GM12878 (cell line): Measurements from ENCODE around the gene CHST2. TPM values are rescaled to one million over a fixed set of nuclear protein-coding genes. Genes with fewer than 3 reads are reported as not detected.

Experiments
- ATAC-seq: fragments of 200-7000 bp; cut with Tn5 transposase; 3 replicates; pipeline ENCODE4 v1.9.1; 2020; ENCODE audit warnings: mild to moderate bottlenecking, moderate library complexity
- BruUV-seq: library from RNA; stranded (reverse); fragments of 400-500 nt; replicated peaks from 2 replicates; lab custom pipeline; 2021; lab: Mats Ljungman, UMichigan
- CTCF ChIA-PET: fragments of 300-600 bp; sonication (Branson Sonifier 250); formaldehyde crosslinking; extraction: SDS; loops from one replicate; lab custom pipeline; 2021; ENCODE audit warnings: inconsistent platforms; lab: Yijun Ruan, JAX
- POLR2A ChIA-PET: fragments of 350-600 bp; formaldehyde crosslinking; extraction: SDS; loops from one replicate; lab custom pipeline; 2021; ENCODE audit warnings: inconsistent platforms; lab: Charles Lee
- RAD21 ChIA-PET: fragments of 300-600 bp; sonication (Branson Sonifier 250); formaldehyde crosslinking; loops from one replicate; lab custom pipeline; 2023; ENCODE audit warnings: antibody characterized with exemption; ENCODE audit not compliant: unreplicated experiment; lab: Charles Lee
- SMC1A ChIA-PET: fragments of 300-600 bp; sonication (Branson Sonifier 250); formaldehyde crosslinking; loops from one replicate; lab custom pipeline; 2023; ENCODE audit not compliant: unreplicated experiment, uncharacterized antibody; lab: Charles Lee
- DNase-seq: peaks from one replicate; pipeline ENCODE4 v3.0.0-alpha.2; 2011; ENCODE audit warnings: low read depth, low spot score
- FAIRE-seq: peaks from 3 replicates; lab custom pipeline; 2011; peaks lifted over from hg19 to GRCh38; lab: Jason Lieb, UNC
- H2AFZ ChIP-seq: 2 replicates; pipeline ENCODE4 v1.6.0; 2011; ENCODE audit warnings: low read depth, low read length, control low read depth; ENCODE audit not compliant: control insufficient read depth
- H3K27ac ChIP-seq: 2 replicates; pipeline ENCODE4 v1.5.1; 2011; ENCODE audit warnings: control low read depth; ENCODE audit not compliant: control insufficient read depth, insufficient read depth
- H3K27me3 ChIP-seq, 2 experiments: replicated peaks in 1 of 2; 2 replicates each; pipeline versions ENCODE4 v1.6.0 to v1.6.1; 2011; ENCODE audit warnings: low read length in 1 of 2; ENCODE audit not compliant: control insufficient read depth in 2 of 2, insufficient read depth in 2 of 2
- H3K36me3 ChIP-seq, 2 experiments: 2 replicates each; pipeline ENCODE4 v1.5.1; 2011; ENCODE audit warnings: low read length in 1 of 2; ENCODE audit not compliant: control insufficient read depth in 2 of 2, insufficient read depth in 2 of 2
- H3K4me1 ChIP-seq: 2 replicates; pipeline ENCODE4 v1.6.1; 2011; ENCODE audit warnings: mild to moderate bottlenecking, low read length, moderate library complexity, mixed read lengths; ENCODE audit not compliant: control insufficient read depth, insufficient read depth
- H3K4me2 ChIP-seq: 2 replicates; pipeline ENCODE4 v1.6.0; 2011; ENCODE audit warnings: control low read depth; ENCODE audit not compliant: control insufficient read depth, insufficient read depth
- H3K4me3 ChIP-seq: fragments of 200-600 bp; sonication (generic); 2 replicates; pipeline ENCODE4 v1.5.1; 2016
- H3K79me2 ChIP-seq: 2 replicates; pipeline ENCODE4 v1.6.0; 2011; ENCODE audit warnings: low read length; ENCODE audit not compliant: control insufficient read depth, insufficient read depth
- H3K9ac ChIP-seq: 2 replicates; pipeline ENCODE4 v1.8.0; 2011; ENCODE audit warnings: low read length, control low read depth, mixed read lengths; ENCODE audit not compliant: control insufficient read depth, insufficient read depth
- H3K9me3 ChIP-seq: replicated peaks from 3 replicates; pipeline ENCODE4 v1.5.1; 2011; ENCODE audit warnings: mild to moderate bottlenecking, low read length; ENCODE audit not compliant: control insufficient read depth, insufficient read depth
- H4K20me1 ChIP-seq: 2 replicates; pipeline ENCODE4 v1.6.0; 2011; ENCODE audit not compliant: control insufficient read depth, insufficient read depth
- GABPA ChIP-seq: IDR thresholded peaks from 2 replicates; pipeline ENCODE4 v1.6.1; 2014; ENCODE audit warnings: antibody characterized with exemption, low read depth, mild to moderate bottlenecking, inconsistent platforms
- NR2C2 ChIP-seq: IDR thresholded peaks from 2 replicates; pipeline ENCODE4 v1.6.1; 2011; ENCODE audit warnings: borderline replicate concordance, low read depth; ENCODE audit not compliant: control insufficient read depth, insufficient read length
- PAX8 ChIP-seq: fragments of 450-650 bp; IDR thresholded peaks from 2 replicates; pipeline ENCODE4 v1.6.1; 2017; ENCODE audit warnings: mild to moderate bottlenecking, moderate library complexity
- SREBF1 ChIP-seq: IDR thresholded peaks from 2 replicates; pipeline ENCODE4 v1.6.1; 2012; ENCODE audit warnings: mild to moderate bottlenecking, low read length
- STAT3 ChIP-seq: IDR thresholded peaks from 2 replicates; pipeline ENCODE4 v1.6.1; 2011; ENCODE audit warnings: low read depth, low read length, improper control_type of control experiment
- TAF1 ChIP-seq: IDR thresholded peaks from 2 replicates; pipeline ENCODE4 v1.6.1; 2011; ENCODE audit warnings: mild to moderate bottlenecking, low read depth, low read length, borderline replicate concordance
- TCF12 ChIP-seq: IDR thresholded peaks from 2 replicates; pipeline ENCODE4 v1.6.1; 2011; ENCODE audit warnings: low read depth, mild to moderate bottlenecking, low read length
- WGBS: methylation state at CpG from one replicate; pipeline ENCODE4 v1.1.6; 2016; ENCODE audit warnings: low lambda C conversion rate; ENCODE audit not compliant: insufficient replicate concordance, insufficient coverage; ENCODE audit errors: missing lambda C conversion rate; 5-methylcytosine and 5-hydroxymethylcytosine counted together
- in situ Hi-C: fragments of 300-500 bp; cut with MboI; formaldehyde crosslinking; loops from 9 replicates; pipeline ENCODE4 v1.14.3; 2018; ENCODE audit warnings: mixed read lengths
- intact Hi-C: fragments of 100-400 bp; cut with micrococcal nuclease; formaldehyde crosslinking; loops from one replicate; pipeline ENCODE4 v1.14.2; 2022; ENCODE audit not compliant: unreplicated experiment
- polyA plus RNA-seq, 11 experiments: library from polyadenylated mRNA; depleted of rRNA in 4 of 11; unstranded in 6 of 11; stranded (reverse) in 5 of 11; fragments of >200 nt; fragmentation: Nextera tagmentation in 4 of 11; fragmentation: Illumina TruSeq in 1 of 11; extraction: Ambion mirVana in 4 of 11; extraction: Trizol in 1 of 11; gene quantifications; 1 replicate in 1 of 11; 2 replicates in 10 of 11; pipeline versions ENCODE4 v1.2.1 to v1.2.3, GENCODE V29; 2011 to 2016; ENCODE audit warnings: inconsistent platforms in 2 of 11, missing spikeins in 2 of 11, low read depth in 1 of 11
- total RNA-seq, 4 experiments: library from RNA; depleted of rRNA in 3 of 4; stranded (reverse); fragments of >200 nt in 3 of 4; fragmentation: Illumina TruSeq in 1 of 4; extraction: Trizol in 1 of 4; gene quantifications; 2 replicates each; pipeline versions ENCODE4 v1.2.1 to v1.2.3, GENCODE V29; 2013 to 2021
- TF ChIP-seq, protein P1 (sequence below): IDR thresholded peaks from 2 replicates; pipeline ENCODE4 v1.6.1; 2012; ENCODE audit warnings: mild to moderate bottlenecking, low read depth, low read length
- TF ChIP-seq, protein P2 (sequence below): fragments of 450-650 bp; IDR thresholded peaks from 2 replicates; pipeline ENCODE4 v1.6.1; 2017; ENCODE audit warnings: mild to moderate bottlenecking, low read depth, inconsistent platforms; ENCODE audit not compliant: poor library complexity, severe bottlenecking
- TF ChIP-seq, protein P3 (sequence below): IDR thresholded peaks from 2 replicates; pipeline ENCODE4 v1.6.1; 2011; ENCODE audit warnings: low read depth, low read length, improper control_type of control experiment, borderline replicate concordance

CHST2 gene
- total and polyA plus RNA-seq, 10 of the 15 experiments (the other 5 are each of a cell fraction or from before 2014, with no cell fraction given), result 1.6 to 37.2 (median 8.8) TPM

DNA sequence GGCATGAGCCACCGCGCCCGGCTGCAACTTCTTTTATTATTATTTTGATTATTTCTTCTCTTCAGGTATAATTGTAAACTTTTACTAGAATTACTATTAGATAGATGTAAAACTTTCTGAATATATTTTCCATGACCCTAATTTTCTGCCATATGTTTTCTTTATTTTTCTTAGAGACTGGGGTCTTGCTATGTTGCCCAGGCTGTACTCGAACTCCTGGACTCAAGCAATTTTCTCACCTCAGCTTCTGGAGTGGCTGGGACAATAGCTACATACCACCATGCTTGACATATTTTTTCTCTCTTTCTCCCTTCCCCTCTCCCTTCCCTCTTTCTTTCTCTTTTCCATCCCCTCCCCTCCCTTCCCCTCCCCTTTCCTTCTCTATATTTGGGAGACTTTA, 29.6 kb upstream of the CHST2 start (continued):
- TF ChIP-seq, protein P1, sequence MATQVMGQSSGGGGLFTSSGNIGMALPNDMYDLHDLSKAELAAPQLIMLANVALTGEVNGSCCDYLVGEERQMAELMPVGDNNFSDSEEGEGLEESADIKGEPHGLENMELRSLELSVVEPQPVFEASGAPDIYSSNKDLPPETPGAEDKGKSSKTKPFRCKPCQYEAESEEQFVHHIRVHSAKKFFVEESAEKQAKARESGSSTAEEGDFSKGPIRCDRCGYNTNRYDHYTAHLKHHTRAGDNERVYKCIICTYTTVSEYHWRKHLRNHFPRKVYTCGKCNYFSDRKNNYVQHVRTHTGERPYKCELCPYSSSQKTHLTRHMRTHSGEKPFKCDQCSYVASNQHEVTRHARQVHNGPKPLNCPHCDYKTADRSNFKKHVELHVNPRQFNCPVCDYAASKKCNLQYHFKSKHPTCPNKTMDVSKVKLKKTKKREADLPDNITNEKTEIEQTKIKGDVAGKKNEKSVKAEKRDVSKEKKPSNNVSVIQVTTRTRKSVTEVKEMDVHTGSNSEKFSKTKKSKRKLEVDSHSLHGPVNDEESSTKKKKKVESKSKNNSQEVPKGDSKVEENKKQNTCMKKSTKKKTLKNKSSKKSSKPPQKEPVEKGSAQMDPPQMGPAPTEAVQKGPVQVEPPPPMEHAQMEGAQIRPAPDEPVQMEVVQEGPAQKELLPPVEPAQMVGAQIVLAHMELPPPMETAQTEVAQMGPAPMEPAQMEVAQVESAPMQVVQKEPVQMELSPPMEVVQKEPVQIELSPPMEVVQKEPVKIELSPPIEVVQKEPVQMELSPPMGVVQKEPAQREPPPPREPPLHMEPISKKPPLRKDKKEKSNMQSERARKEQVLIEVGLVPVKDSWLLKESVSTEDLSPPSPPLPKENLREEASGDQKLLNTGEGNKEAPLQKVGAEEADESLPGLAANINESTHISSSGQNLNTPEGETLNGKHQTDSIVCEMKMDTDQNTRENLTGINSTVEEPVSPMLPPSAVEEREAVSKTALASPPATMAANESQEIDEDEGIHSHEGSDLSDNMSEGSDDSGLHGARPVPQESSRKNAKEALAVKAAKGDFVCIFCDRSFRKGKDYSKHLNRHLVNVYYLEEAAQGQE, result no peak
- TF ChIP-seq TCF12, result no peak

DNA sequence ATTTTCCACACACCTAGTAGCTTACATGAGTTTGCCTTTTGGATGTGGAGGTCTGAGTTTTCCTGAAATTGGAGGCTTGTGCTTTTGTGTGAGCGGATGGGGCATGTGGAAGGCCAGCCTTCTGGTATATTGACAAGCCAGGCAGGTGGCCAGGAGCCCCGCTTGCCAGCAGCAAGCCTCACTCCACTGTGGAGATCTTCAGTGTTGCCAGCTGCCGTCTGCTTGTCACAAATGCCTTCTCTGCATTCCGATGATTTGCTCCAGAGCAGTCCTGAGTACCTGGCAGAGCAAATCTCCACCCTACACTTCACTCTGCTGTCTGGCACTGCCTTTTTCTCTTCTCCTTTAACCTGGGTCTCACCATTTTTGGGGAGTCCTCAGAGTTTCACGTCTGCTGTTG, 29.1 kb upstream of the CHST2 start:
- no peak overlapping the region for H3K27ac ChIP-seq
- RAD21 ChIA-PET, result no interaction called here
- SMC1A ChIA-PET, result interaction anchor here (0.6 to 1.3 kb wide), 2 partner anchors 9 to 131 kb away, joined by 3 to 7 read pairs; no protein-coding TSS in a partner anchor
- no peak for TF ChIP-seq SREBF1
- no peak for TF ChIP-seq NR2C2
- TF ChIP-seq, protein P2, sequence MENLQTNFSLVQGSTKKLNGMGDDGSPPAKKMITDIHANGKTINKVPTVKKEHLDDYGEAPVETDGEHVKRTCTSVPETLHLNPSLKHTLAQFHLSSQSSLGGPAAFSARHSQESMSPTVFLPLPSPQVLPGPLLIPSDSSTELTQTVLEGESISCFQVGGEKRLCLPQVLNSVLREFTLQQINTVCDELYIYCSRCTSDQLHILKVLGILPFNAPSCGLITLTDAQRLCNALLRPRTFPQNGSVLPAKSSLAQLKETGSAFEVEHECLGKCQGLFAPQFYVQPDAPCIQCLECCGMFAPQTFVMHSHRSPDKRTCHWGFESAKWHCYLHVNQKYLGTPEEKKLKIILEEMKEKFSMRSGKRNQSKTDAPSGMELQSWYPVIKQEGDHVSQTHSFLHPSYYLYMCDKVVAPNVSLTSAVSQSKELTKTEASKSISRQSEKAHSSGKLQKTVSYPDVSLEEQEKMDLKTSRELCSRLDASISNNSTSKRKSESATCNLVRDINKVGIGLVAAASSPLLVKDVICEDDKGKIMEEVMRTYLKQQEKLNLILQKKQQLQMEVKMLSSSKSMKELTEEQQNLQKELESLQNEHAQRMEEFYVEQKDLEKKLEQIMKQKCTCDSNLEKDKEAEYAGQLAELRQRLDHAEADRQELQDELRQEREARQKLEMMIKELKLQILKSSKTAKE, result no peak
- TF ChIP-seq TAF1, result no peak
- no peak for TF ChIP-seq STAT3
- no peak for TF ChIP-seq PAX8
- TF ChIP-seq GABPA, result no peak
- TF ChIP-seq, protein P3, sequence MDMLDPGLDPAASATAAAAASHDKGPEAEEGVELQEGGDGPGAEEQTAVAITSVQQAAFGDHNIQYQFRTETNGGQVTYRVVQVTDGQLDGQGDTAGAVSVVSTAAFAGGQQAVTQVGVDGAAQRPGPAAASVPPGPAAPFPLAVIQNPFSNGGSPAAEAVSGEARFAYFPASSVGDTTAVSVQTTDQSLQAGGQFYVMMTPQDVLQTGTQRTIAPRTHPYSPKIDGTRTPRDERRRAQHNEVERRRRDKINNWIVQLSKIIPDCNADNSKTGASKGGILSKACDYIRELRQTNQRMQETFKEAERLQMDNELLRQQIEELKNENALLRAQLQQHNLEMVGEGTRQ, result no peak
- no peaks in the 10 kb centered on the region for H3K27me3 ChIP-seq
- no peak overlapping the region for H3K4me2 ChIP-seq
- POLR2A ChIA-PET, result no interaction called here
- H3K4me1 ChIP-seq, result no peaks in the 10 kb centered on the region
- H3K4me3 ChIP-seq, result no peak overlapping the region
- H2AFZ ChIP-seq, result no peak overlapping the region
- no peaks in the 10 kb centered on the region for H3K79me2 ChIP-seq
- FAIRE-seq (no peak), DNase-seq (no peak), ATAC-seq (no peak)
- H3K36me3 ChIP-seq, result no peaks in the 10 kb centered on the region
- H3K9me3 ChIP-seq, result peaks cover 2% of the 10 kb centered on the region; the same call in 1 of the 3 replicates
- CTCF ChIA-PET, result no interaction called here
- intact Hi-C loops, result no loop called here
- H3K9ac ChIP-seq, result no peak overlapping the region
- H4K20me1 ChIP-seq, result no peaks in the 10 kb centered on the region
- BruUV-seq, result no TSS peak
- in situ Hi-C loops, result no loop called here
- WGBS, result 74% methylated on average over 5 of the region's 5 CpGs
